Activated naive CD4-positive, alpha-beta T cell treated with anti-CD3 and anti-CD28 coated beads for 36 hours (primary cell): ENCODE data around the gene ACTN4. TPM values are rescaled to one million over a fixed set of nuclear protein-coding genes. Genes with fewer than 3 reads are reported as not detected.
"Not testable (repeated sequence)": the region's sequence is repeated elsewhere in the genome, so short reads cannot be mapped to it uniquely, and the experiment has no call there.

Experiments
- CTCF ChIA-PET: fragments of 350-600 bp; sonication (Branson Sonifier 250); formaldehyde crosslinking; loops from one replicate; lab custom pipeline; 2021; ENCODE audit warnings: antibody characterized with exemption; lab: Charles Lee
- DNase-seq: peaks from one replicate; pipeline ENCODE4 v3.0.0-alpha.2; 2020
- H3K27ac Mint-ChIP-seq: one replicate; pipeline ENCODE4 v1.8.0; 2021; ENCODE audit warnings: mild to moderate bottlenecking, mixed read lengths
- H3K27me3 Mint-ChIP-seq: one replicate; pipeline ENCODE4 v1.8.0; 2021; ENCODE audit warnings: low read depth, mixed read lengths
- H3K36me3 Mint-ChIP-seq: one replicate; pipeline ENCODE4 v1.8.0; 2021; ENCODE audit warnings: low read depth, mixed read lengths
- H3K4me1 Mint-ChIP-seq: one replicate; pipeline ENCODE4 v1.8.0; 2021; ENCODE audit warnings: low read depth, mixed read lengths
- H3K4me3 Mint-ChIP-seq: one replicate; pipeline ENCODE4 v1.8.0; 2021; ENCODE audit warnings: mild to moderate bottlenecking, moderate library complexity, mixed read lengths
- H3K9me3 Mint-ChIP-seq: one replicate; pipeline ENCODE4 v1.8.0; 2021; ENCODE audit warnings: mixed read lengths
- intact Hi-C: fragments of 100-400 bp; cut with micrococcal nuclease; formaldehyde crosslinking; loops from one replicate; pipeline ENCODE4 v1.15.1; 2023
- total RNA-seq, 2 experiments: library from RNA; stranded (reverse); gene quantifications; one replicate each; pipeline ENCODE4 v1.2.3, GENCODE V29; 2021

Gene ACTN4
- total RNA-seq, 2 experiments from 2014 or later = 117 to 119 TPM

DNA sequence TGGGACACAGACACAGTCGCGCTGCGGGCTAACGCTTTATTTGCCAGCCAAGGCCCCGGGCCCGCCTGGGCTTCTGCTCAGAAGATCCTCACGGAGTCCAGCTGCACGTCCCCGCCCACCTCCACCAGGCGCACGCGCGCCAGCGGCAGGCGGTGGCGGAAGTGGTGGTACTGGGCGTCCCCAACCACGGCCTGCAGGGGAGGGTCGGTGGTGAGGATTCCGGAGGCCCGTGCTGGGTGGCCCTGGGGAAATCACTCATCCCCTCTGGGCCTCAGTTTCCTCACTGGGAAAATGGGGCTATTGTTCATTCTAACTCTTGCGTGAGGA, 123.5 kb downstream of the ACTN4 start:
- CTCF ChIA-PET, H3K4me3 Mint-ChIP-seq, H3K27me3 Mint-ChIP-seq, H3K27ac Mint-ChIP-seq, DNase-seq, H3K9me3 Mint-ChIP-seq, H3K36me3 Mint-ChIP-seq, H3K4me1 Mint-ChIP-seq, intact Hi-C loops: not testable (repeated sequence)

DNA sequence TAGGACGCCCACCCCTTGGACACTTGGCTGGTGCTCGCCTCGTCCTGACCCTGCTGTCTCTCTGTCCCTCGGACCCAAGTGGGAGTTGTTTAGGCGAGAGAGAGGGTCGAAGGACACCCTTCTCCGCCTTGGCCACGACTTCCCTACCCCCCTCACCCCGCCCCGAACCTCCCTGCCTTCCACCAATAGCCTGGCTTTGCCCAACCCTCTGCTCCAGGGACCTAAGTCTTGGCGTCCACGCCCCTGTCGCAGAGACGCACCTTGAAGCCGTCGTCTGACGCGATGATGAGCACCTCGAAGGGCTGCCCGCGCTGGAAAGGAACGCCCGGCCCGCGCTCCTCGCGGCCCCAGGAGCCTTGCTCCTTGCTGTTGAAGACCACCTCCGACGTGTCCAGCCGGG, 124.1 kb downstream of the ACTN4 start:
- H3K36me3 Mint-ChIP-seq, H3K4me3 Mint-ChIP-seq, CTCF ChIA-PET, DNase-seq, H3K9me3 Mint-ChIP-seq, H3K4me1 Mint-ChIP-seq, H3K27ac Mint-ChIP-seq, intact Hi-C loops, H3K27me3 Mint-ChIP-seq: not testable (repeated sequence)

- no peak for DNase-seq
- Mint-ChIP-seq H3K27me3 (no peaks in the 10 kb centered on the region), H3K9me3 (no peaks in the 10 kb centered on the region), H3K4me1 (peaks cover 6% of the 10 kb centered on the region), H3K4me3 (no peak within 1 kb of the TSS), H3K27ac (no peak within 1 kb of the TSS), H3K36me3 (no peaks in the 10 kb centered on the region)
- intact Hi-C loops = no loop called here
- CTCF ChIA-PET = no interaction called here
Measured at GRCh38 chr19:38773469-38774177, 126.2 kb downstream of the ACTN4 start, which contains the start of gene LGALS7. Gene LGALS7 (minus strand): TSS chr19:38773517. CDS start chr19:38773492, 25 bp downstream.

GRCh38 chr19:38774181-38774950, 126.9 kb downstream of the ACTN4 start:
- intact Hi-C loops = no loop called here
- no peaks in the 10 kb centered on the region for H3K27me3 Mint-ChIP-seq

DNA sequence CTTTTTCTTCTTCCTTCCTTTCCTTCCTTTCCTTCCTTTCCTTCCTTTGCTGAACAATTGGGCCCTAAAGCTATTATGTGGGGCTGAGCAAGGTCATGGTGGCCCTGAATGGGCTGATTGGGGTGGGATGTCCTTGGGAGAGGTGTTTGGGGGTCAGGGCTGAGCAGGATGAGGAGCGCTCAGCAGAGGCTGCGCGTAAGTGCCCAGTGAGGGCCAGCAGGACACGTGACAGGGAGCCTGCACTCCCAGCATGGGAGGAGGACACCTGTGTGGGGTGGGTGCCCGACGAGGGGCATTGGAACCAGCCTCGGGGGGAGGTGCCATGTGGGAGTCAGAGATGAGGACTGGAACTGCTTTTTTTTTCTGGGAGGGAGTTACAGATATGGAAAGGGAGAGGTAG, 131.3 kb downstream of the ACTN4 start:
- no peak for DNase-seq
- CTCF ChIA-PET = interaction anchor here (0.5 kb wide), 1 partner anchor 1049 kb away, joined by 3 read pairs; no protein-coding TSS in a partner anchor
- intact Hi-C loops = no loop called here
- no peaks in the 10 kb centered on the region for H3K36me3 Mint-ChIP-seq
- no peak overlapping the region for H3K4me3 Mint-ChIP-seq
- no peak overlapping the region for H3K27ac Mint-ChIP-seq
- no peaks in the 10 kb centered on the region for H3K4me1 Mint-ChIP-seq
- H3K27me3 Mint-ChIP-seq = no peaks in the 10 kb centered on the region
- no peaks in the 10 kb centered on the region for H3K9me3 Mint-ChIP-seq

More at GRCh38 chr19:38774181-38774950, 126.9 kb downstream of the ACTN4 start:
- CTCF ChIA-PET = interaction anchor here (1.0 kb wide), 1 partner anchor 156 kb away, joined by 3 read pairs; the partner anchor contains the start of genes MRPS12 and SARS2
- no peak overlapping the region for H3K4me3 Mint-ChIP-seq
- peaks cover 3% of the 10 kb centered on the region for H3K4me1 Mint-ChIP-seq
- H3K36me3 Mint-ChIP-seq = no peaks in the 10 kb centered on the region
- no peak for DNase-seq
- no peaks in the 10 kb centered on the region for H3K9me3 Mint-ChIP-seq
- no peak overlapping the region for H3K27ac Mint-ChIP-seq

- intact Hi-C loops = no loop called here
- no peak overlapping the region for H3K4me3 Mint-ChIP-seq
- H3K27me3 Mint-ChIP-seq = no peaks in the 10 kb centered on the region
- H3K4me1 Mint-ChIP-seq = no peaks in the 10 kb centered on the region
- DNase-seq = no peak
- no peak overlapping the region for H3K27ac Mint-ChIP-seq
- no peaks in the 10 kb centered on the region for H3K36me3 Mint-ChIP-seq
- CTCF ChIA-PET = no interaction called here
- no peaks in the 10 kb centered on the region for H3K9me3 Mint-ChIP-seq
Measured at GRCh38 chr19:38780443-38780842, 133.0 kb downstream of the ACTN4 start.

DNA sequence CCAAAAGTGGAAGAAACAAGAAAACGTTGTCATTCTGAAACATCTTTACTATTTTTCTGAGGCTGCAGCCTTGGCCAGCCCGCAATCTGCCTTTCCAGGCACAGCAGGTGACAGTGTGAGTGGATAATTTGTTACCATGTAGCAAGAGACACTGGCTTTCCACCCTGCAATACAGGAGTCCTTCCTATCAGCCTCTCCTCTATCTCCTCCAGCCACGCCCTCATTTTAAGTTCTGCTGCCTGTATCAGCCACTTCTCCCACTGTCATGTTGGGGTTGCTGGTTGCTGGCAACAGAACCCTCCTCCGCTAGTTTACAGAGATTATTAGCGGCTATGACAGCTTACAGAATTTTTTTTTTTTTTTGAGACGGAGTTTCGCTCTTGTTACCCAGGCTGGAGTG, 133.6 kb downstream of the ACTN4 start:
- DNase-seq = no peak
- Mint-ChIP-seq H3K27me3 (no peaks in the 10 kb centered on the region), H3K27ac (no peak overlapping the region), H3K4me1 (no peaks in the 10 kb centered on the region), H3K36me3 (no peaks in the 10 kb centered on the region), H3K4me3 (no peak overlapping the region), H3K9me3 (no peaks in the 10 kb centered on the region)
- CTCF ChIA-PET = no interaction called here
- intact Hi-C loops = no loop called here

Other genes with a start within 250 kb of the ACTN4 start
- gene FAM98C, start 244.6 kb upstream of the ACTN4 start, total RNA-seq = 10 to 100 TPM; 21.5 to 27.0 TPM
- gene RASGRP4, start 221.4 kb upstream of the ACTN4 start, total RNA-seq = under 1 TPM; 0.30 to 0.41 TPM
- gene RYR1, start 214.0 kb upstream of the ACTN4 start, total RNA-seq = 1 to 10 TPM in 1 of 2 experiments, under 1 TPM in 1; 0.96 to 1.6 TPM
- gene MAP4K1, start 29.7 kb upstream of the ACTN4 start, total RNA-seq = 100 to 1,000 TPM; 135 to 148 TPM
- 100 to 1,000 TPM; 299 to 324 TPM for gene EIF3K, start 28.5 kb upstream of the ACTN4 start, total RNA-seq
- gene CAPN12, start 96.8 kb downstream of the ACTN4 start, total RNA-seq = 1 to 10 TPM; 1.9 to 2.2 TPM
- gene LGALS7, start 125.9 kb downstream of the ACTN4 start, total RNA-seq = not detected
- not detected for gene LGALS7B, start 141.6 kb downstream of the ACTN4 start, total RNA-seq
- not detected for gene LGALS4, start 165.3 kb downstream of the ACTN4 start, total RNA-seq
- gene ECH1, start 184.1 kb downstream of the ACTN4 start, total RNA-seq = 100 to 1,000 TPM; 137 to 145 TPM
- gene HNRNPL, start 202.3 kb downstream of the ACTN4 start, total RNA-seq = 100 to 1,000 TPM; 777 to 829 TPM
- gene RINL, start 230.6 kb downstream of the ACTN4 start, total RNA-seq = 100 to 1,000 TPM; 107 to 117 TPM